ENCODE measurements around the gene FHAD1.
"Not testable (repeated sequence)": the region's sequence is repeated elsewhere in the genome, so short reads cannot be mapped to it uniquely, and the experiment has no call there.

FHAD1 gene

DNA sequence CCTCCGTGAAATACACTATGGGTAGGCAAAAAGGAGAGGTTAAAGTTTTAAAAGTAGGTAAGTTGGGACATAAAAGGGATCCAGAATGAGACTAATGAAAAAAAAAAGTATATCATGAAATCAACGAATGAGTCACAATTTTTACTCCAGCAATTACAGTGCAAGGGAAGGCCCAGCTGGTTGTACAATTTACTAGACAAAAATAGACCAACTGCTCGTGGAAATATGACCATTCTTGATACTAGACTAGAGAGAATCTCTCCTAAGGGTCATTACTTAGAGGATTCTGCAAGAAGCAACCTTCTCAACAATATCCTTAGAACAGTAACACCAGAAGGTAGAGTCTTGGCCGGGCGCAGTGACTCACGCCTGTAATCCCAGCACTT, 107.5 kb downstream of the FHAD1 start:
- ATAC-seq, result no peak
- Mint-ChIP-seq H3K36me3 (no peaks in the 10 kb centered on the region), H3K4me3 (no peak overlapping the region), H3K27ac (no peak overlapping the region), H3K4me1 (no peaks in the 10 kb centered on the region), H3K9me3 (no peaks in the 10 kb centered on the region), H3K27me3 (peaks cover 41% of the 10 kb centered on the region)

DNA sequence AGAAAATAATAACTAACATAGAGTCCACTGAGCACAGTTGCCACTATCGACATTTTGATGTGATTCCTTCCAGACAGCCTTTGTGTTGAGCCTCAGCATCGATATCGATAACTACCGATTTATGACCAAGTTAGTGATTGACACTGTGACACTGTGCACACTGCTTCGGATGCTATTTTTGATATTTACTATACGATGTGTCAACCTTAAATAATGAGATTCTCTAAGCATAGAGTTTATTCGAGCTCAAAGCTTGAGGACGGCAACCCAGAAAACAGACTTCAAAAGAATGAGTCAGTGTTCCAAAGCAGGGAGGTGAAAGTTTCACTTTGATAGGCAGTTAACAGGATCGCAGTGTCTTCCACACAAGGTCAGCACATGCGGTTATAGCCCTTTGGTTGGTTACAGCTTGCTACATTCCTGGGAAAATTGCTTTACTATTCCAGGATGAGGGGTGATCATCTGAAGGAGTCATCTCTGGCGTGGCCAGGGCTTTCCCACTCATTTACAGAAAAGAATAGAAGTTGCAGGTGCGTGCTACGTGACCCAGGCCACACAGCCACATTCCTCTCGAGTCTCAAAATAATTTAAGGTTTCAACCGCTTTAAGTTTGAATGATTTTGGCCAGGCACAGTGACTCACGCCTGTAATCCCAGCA, 109.1 kb downstream of the FHAD1 start:
- ATAC-seq, result no peak

DNA sequence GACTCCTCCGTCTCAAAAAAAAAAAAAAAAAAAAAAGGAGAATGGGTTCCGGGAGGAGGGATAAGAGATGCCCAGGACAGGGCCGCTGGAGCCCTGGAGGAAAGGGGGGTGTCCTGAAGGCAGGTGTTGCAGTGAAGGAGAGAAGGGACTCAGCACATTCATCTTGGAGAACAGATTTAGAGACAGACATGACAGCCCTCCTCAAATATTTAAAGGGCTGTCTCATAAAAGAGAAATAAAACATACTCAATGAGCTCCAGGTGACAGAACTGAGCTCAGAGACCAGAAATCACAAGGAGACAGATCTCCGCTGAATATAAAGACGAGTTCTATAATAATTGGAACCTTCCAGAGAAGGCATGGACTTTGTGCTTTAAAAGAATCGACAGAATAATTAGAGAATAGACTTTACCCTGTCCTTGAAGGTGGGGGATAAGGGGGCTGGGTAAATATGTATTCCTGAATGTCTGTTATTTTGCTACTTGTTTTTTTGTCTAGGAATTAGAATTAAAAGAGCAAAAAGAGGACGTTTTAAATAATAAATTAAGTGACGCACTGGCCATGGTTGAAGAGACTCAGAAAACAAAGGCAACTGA, 110.7 kb downstream of the FHAD1 start:
- Mint-ChIP-seq H3K9me3 (no peaks in the 10 kb centered on the region), H3K27ac (no peak overlapping the region), H3K4me3 (no peak overlapping the region), H3K36me3 (no peaks in the 10 kb centered on the region), H3K4me1 (no peaks in the 10 kb centered on the region), H3K27me3 (peaks cover 10% of the 10 kb centered on the region)
- ATAC-seq, result no peak

More for the DNA sequence above, 109.1 kb downstream of the FHAD1 start:
- Mint-ChIP-seq H3K4me1 (no peaks in the 10 kb centered on the region), H3K27ac (no peak overlapping the region), H3K36me3 (no peaks in the 10 kb centered on the region), H3K9me3 (no peaks in the 10 kb centered on the region), H3K27me3 (peaks cover 26% of the 10 kb centered on the region), H3K4me3 (no peak overlapping the region)

DNA sequence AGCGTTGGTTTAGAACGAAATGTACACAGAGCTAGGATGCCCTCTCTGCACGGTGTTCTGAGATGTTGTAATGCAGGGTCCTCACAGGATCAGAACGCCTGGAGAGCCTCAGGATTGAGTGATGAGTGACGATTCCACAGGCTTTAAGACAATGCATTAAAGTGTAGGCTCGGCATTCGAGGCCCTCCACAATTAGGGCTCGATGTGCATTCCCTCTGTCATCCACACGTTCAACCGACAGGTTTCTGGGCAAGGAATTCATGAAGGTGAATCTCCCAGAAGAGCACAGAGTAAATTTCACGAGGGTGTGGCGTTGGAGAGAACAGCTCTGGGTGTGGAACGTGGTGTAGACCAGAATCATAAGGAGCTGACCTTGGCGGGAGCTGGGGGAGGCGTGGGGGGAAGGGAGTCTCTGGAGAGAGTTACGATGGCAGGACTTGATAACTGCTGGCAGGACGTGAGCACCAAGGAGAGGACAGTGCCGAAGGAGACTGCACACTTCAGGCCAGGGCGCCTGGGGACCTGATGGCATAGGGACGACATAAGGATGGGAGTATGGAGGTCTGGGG, 111.6 kb downstream of the FHAD1 start:
- H3K4me3 Mint-ChIP-seq, result no peak overlapping the region
- H3K27me3 Mint-ChIP-seq, result peaks cover 7% of the 10 kb centered on the region
- H3K9me3 Mint-ChIP-seq, result no peaks in the 10 kb centered on the region
- no peaks in the 10 kb centered on the region for H3K4me1 Mint-ChIP-seq
- no peaks in the 10 kb centered on the region for H3K36me3 Mint-ChIP-seq
- no peak overlapping the region for H3K27ac Mint-ChIP-seq
- ATAC-seq, result no peak

DNA sequence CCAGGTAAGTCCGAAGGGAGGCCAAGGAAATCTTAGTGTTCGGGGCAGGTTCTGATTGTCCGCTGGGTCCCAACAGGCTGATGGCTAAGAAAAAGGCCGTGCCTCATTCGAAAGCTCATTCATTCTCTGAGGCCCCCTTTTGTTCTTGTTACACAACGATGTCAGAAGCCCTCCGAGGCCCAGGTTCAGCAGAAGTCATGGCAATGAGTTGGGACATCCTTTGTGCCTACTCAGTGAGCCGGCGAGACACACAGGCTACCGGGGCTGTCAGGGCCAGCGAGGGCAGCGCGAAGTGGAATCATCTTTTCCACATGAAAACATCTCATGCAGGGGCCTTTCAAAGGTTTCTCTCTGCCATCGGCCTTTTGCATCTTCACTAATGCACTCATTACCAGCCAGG, 113.7 kb downstream of the FHAD1 start:
- H3K4me3 Mint-ChIP-seq, result no peak overlapping the region
- no peaks in the 10 kb centered on the region for H3K4me1 Mint-ChIP-seq
- ATAC-seq, result no peak
- no peaks in the 10 kb centered on the region for H3K36me3 Mint-ChIP-seq
- no peak overlapping the region for H3K27ac Mint-ChIP-seq
- no peaks in the 10 kb centered on the region for H3K27me3 Mint-ChIP-seq
- no peaks in the 10 kb centered on the region for H3K9me3 Mint-ChIP-seq

DNA sequence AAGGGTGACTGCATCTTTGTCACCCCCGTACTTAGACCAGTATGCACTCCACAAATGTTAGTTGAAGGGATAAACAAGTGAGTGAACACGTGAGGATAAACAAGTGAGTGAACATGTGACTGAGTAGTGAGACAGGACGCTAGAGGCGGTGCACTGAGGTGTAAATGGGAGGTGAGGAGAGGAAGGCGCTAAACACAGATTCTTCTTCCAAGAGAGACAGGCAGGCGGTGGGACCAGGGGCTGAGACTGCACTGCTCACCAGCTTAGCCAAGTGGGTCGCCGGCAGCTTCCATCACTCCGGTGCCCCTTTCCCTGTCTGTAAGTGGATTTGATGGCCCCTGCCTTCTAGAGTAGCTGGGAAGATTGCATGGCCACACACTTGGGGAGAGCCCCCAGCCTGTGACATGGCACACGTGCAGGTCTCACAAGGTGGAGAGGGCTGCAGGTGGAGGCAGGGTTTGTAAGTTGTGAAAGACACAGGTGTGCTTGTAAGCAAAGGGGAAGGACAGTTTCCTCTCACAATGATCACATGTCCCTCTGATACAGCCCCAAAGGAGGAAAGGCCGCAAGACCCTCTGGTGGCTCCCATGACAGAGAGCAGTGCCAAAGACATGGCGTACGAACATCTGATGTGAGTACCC, 115.2 kb downstream of the FHAD1 start:
- no peak overlapping the region for H3K27ac Mint-ChIP-seq
- H3K36me3 Mint-ChIP-seq, result no peaks in the 10 kb centered on the region
- no peak for ATAC-seq
- H3K27me3 Mint-ChIP-seq, result peaks cover 4% of the 10 kb centered on the region
- no peak overlapping the region for H3K4me3 Mint-ChIP-seq
- no peaks in the 10 kb centered on the region for H3K9me3 Mint-ChIP-seq
- no peaks in the 10 kb centered on the region for H3K4me1 Mint-ChIP-seq

DNA sequence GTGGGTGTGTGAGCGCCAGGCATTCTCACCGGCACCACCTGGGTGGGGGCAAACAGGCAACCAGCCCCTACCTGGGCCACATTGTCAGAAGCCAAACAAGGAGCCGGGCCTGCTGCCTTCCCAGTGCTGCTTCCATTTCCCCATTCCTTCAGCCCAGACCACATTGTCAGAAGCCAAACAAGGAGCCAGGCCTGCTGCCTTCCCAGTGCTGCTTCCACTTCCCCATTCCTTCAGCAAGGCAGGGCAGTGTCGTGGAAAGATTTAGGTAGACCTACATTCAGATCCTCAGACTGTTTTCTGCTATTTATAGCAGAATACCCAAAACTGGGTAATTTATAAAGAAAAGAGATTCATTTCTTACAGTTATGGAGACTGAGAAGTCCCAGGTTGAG, 115.7 kb downstream of the FHAD1 start:
- H3K36me3 Mint-ChIP-seq, result no peaks in the 10 kb centered on the region
- H3K27ac Mint-ChIP-seq, result no peak overlapping the region
- no peaks in the 10 kb centered on the region for H3K4me1 Mint-ChIP-seq
- no peaks in the 10 kb centered on the region for H3K9me3 Mint-ChIP-seq
- no peak for ATAC-seq
- H3K27me3 Mint-ChIP-seq, result peaks cover 9% of the 10 kb centered on the region
- no peak overlapping the region for H3K4me3 Mint-ChIP-seq

DNA sequence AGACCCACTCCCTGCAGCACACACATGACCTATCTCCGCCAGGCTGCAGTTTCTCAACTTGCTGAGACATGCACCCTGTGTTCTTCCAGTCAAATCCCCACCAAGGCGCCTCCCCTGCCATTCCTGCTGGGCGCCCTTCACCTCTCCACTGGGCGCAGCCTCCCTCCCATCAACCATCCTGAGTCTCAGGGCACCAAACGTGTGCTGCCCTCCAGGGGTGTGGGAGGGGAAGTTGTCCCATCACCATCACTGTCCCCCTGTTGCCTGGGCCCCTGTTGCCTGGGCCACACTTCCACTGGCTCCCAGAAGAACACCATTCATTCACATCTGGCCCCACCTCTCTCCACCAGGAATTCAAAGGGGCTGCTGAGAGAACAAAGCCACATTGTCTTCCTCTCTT, 117.7 kb downstream of the FHAD1 start:
- ATAC-seq, result no peak
- Mint-ChIP-seq H3K36me3 (no peaks in the 10 kb centered on the region), H3K27me3 (peaks cover 12% of the 10 kb centered on the region), H3K4me1 (no peaks in the 10 kb centered on the region), H3K4me3 (no peak overlapping the region), H3K27ac (no peak overlapping the region), H3K9me3 (no peaks in the 10 kb centered on the region)

DNA sequence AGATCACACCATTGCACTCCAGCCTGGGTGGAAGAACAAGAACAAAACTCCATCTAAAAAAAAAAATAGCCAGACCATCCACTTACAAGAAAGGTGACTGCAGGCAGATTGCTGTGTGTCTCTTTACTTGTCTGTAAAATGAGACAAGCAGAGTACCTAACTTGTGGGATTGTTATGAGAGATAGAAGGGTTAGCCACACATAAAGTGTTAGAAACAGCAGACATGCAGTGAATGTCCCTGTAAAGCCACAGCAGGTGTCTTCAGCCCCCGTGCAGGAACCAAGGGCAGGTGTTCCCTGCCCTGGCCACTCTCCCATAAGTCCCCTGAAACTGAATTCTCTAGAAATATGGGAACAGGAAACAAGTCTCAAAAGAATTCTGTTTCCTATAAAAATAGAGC, 121.9 kb downstream of the FHAD1 start:
- ATAC-seq, result no peak
- Mint-ChIP-seq H3K9me3 (no peaks in the 10 kb centered on the region), H3K27ac (no peak overlapping the region), H3K36me3 (no peaks in the 10 kb centered on the region), H3K4me1 (no peaks in the 10 kb centered on the region), H3K27me3 (peaks cover 34% of the 10 kb centered on the region), H3K4me3 (no peak overlapping the region)

DNA sequence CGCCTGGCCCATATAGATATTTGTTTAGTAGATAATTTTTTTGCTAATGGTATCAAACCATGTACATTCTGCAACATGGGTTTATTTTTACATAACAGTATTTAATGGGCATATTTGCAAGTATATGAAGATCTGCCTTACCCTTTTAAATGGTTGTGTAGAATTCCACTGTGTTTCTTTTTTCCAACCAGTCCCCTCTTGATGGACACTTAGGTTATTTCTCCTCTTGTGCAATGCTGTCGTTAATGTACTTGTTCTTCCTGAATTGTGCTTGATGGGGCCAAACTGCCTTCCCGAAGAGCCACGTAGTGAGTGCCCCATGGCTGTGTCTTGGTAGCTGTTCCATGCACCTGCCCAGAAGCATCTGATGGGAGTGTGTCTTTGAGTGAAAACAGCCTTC, 123.2 kb downstream of the FHAD1 start:
- ATAC-seq, result no peak

DNA sequence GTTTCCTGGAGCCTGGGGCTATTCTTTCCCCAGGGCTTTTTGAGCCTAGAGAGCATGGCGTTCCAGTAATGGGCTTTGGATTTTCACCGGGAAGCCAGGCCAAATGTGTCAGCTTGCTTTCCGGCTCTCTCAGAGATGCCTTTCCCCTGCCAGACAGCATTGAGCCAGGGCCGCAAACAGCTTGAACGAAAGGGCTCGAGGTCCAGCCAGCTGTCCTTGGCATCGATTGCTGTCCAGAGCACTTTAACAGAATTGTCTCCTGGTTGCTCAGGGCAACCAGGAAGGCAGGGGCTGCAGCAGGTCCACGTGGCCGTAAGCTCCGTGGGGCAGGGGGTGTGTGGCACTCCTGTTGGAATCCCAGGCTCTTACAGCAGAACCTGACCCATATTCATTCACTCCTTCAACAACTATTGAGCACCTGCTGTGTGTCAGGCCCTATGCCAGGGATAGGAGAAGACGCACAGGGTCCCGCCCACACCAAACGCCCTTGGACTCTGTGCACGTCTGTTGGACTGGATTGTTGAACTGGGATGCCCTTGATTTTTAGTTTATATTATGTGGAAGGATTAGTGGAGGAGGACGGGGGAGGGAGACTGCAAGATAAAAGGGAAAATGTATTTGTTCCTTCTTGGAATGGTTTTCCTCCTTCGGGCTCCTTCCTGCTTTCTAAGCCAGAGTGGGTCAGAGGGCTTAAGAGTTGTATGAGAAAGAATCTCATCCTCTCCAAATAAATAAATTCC, 123.9 kb downstream of the FHAD1 start:
- Mint-ChIP-seq H3K4me1 (no peaks in the 10 kb centered on the region), H3K4me3 (no peak overlapping the region), H3K9me3 (no peaks in the 10 kb centered on the region), H3K36me3 (no peaks in the 10 kb centered on the region), H3K27ac (no peak overlapping the region), H3K27me3 (peaks cover 34% of the 10 kb centered on the region)
- ATAC-seq, result no peak

More for the DNA sequence above, 123.2 kb downstream of the FHAD1 start:
- Mint-ChIP-seq H3K9me3 (no peaks in the 10 kb centered on the region), H3K27me3 (peaks cover 34% of the 10 kb centered on the region), H3K4me3 (no peak overlapping the region), H3K27ac (no peak overlapping the region), H3K36me3 (no peaks in the 10 kb centered on the region), H3K4me1 (no peaks in the 10 kb centered on the region)

DNA sequence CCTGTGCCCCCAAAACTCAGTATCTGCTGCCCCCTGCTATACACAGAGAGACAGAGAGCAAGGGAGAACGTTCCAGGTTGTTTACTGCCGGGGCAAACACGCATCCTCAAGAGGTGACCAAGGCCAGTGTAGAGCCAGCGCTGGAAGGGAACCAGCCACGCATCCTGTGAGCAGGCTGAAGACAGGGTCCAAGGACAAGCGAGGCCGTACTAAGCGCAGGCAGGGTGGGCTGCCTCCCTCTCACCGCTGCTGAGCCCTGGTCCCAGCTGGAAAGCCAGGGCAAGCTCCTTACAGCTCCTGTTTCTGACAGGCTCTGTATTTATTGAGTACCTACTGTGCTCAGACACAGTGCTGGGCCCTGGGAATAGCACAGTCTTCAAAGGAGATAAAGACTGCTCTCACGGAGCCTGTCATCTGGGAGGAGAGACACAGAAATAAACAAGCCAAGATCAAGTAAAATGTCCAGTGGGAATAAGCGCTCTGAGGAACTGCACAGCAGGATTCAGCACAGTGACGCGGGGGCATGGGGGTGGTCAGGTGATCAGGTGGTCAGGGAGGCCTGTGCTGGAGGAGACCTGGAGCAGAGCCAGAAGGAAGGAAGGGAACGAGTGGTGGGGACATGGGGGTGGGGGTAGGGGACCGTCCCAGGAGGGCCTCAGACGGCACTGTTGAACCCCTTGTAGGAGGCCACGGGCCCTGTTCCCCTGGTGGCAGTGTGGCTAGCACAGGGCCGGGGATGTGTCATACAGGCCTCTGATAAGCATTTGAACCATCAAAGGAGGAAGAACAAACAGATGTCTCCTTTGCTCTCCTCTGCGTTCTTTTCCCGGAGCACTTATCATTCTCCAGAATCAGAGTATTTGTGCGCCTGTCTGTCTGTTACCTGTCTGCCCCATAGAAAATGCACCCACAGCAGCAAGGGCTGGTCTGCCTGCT, 124.9 kb downstream of the FHAD1 start:
- Mint-ChIP-seq H3K27me3 (peaks cover 39% of the 10 kb centered on the region), H3K9me3 (no peaks in the 10 kb centered on the region), H3K4me1 (no peaks in the 10 kb centered on the region), H3K4me3 (no peak overlapping the region), H3K27ac (no peak overlapping the region), H3K36me3 (no peaks in the 10 kb centered on the region)
- ATAC-seq, result peak; percentile 40

DNA sequence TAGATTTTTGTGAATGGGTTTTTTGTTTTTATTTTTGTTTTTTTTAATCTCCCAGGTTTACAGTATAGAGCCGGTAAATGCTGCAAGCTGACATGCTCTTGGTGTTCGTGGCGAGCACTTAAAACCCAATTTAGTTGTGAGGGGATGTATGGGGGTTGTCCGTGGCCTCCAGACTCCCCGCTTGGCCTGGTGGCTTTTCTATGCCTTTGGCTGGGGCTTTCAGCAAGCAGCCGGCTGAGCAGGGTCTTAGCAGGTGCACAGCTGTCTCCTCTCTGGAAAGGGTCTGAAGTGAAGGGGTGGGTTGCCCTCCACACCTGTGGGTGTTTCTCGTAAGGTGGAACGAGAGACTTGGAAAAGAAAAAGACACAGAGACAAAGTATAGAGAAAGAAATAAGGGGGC, 131.7 kb downstream of the FHAD1 start:
- Mint-ChIP-seq H3K27ac (no peak overlapping the region), H3K27me3 (peaks cover 24% of the 10 kb centered on the region), H3K9me3 (no peaks in the 10 kb centered on the region), H3K4me1 (no peaks in the 10 kb centered on the region), H3K4me3 (no peak overlapping the region), H3K36me3 (no peaks in the 10 kb centered on the region)
- ATAC-seq, result no peak

DNA sequence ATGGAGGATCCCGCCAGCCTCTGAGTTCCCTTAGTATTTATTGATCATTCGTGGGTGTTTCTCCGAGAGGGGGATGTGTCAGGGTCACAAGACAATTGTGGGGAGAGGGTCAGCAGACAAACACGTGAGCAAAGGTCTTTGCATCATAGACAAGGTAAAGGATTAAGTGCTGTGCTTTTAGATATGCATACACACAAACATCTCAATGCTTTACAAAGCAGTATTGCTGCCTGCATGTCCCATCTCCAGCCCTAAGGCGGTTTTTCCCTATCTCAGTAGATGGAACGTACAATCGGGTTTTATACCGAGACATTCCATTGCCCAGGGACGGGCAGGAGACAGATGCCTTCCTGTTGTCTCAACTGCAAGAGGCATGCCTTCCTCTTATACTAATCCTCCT, 132.1 kb downstream of the FHAD1 start:
- not testable (repeated sequence) for ATAC-seq, H3K27ac Mint-ChIP-seq, H3K4me1 Mint-ChIP-seq, H3K4me3 Mint-ChIP-seq, H3K36me3 Mint-ChIP-seq, H3K9me3 Mint-ChIP-seq
- H3K27me3 Mint-ChIP-seq, result peaks cover 26% of the 10 kb centered on the region

Data from stimulated activated memory B cell treated with anti-CD40 and anti-IgM and Interleukin-4, amounts not matched to agents 10 μg/mL and 1 μg/mL and 100 μg/mL, for 72 hours (primary cell).